HFFc6 (cell line): ENCODE measurements around the gene MSMO1. TPM values are rescaled to one million over a fixed set of nuclear protein-coding genes. Genes with fewer than 3 reads are reported as not detected.

Source experiments
- DNase-seq: peaks from one replicate; pipeline ENCODE4 v3.0.0-alpha.2; 2018
- H3K27ac Mint-ChIP-seq: 2 replicates; pipeline ENCODE4 v1.8.0; 2020; ENCODE audit warnings: mild to moderate bottlenecking, mixed read lengths
- H3K27me3 Mint-ChIP-seq: 2 replicates; pipeline ENCODE4 v1.8.0; 2021; ENCODE audit warnings: mild to moderate bottlenecking, moderate library complexity, mixed read lengths; ENCODE audit not compliant: insufficient read depth
- H3K36me3 Mint-ChIP-seq: 2 replicates; pipeline ENCODE4 v1.8.0; 2021; ENCODE audit warnings: low read depth, mixed read lengths
- H3K4me1 Mint-ChIP-seq: 2 replicates; pipeline ENCODE4 v1.8.0; 2020; ENCODE audit warnings: low read depth, mixed read lengths
- H3K4me3 Mint-ChIP-seq: 2 replicates; pipeline ENCODE4 v1.8.0; 2020; ENCODE audit warnings: mild to moderate bottlenecking, moderate library complexity, mixed read lengths
- H3K9me3 Mint-ChIP-seq: 2 replicates; pipeline ENCODE4 v1.8.0; 2020; ENCODE audit warnings: mild to moderate bottlenecking, mixed read lengths
- total RNA-seq, 6 experiments: library from RNA; stranded (reverse); fragmentation: NEBNext Ultra II Directional; extraction: Animal tissue kit (Norgen Biotek cat#: 25700); gene quantifications; 2 replicates in 1 of 6; 3 replicates in 5 of 6; pipeline ENCODE4 v1.2.3, GENCODE V29; 2021
- TF ChIP-seq, protein P1 (sequence below): fragments of 200-600 bp; sonication (generic); IDR thresholded peaks from 2 replicates; pipeline ENCODE4 v1.5.0; 2021; ENCODE audit warnings: antibody characterized with exemption, mild to moderate bottlenecking

Gene MSMO1
- total RNA-seq, 6 experiments from 2014 or later: 23.8 to 27.9 (median 25.6) TPM

DNA sequence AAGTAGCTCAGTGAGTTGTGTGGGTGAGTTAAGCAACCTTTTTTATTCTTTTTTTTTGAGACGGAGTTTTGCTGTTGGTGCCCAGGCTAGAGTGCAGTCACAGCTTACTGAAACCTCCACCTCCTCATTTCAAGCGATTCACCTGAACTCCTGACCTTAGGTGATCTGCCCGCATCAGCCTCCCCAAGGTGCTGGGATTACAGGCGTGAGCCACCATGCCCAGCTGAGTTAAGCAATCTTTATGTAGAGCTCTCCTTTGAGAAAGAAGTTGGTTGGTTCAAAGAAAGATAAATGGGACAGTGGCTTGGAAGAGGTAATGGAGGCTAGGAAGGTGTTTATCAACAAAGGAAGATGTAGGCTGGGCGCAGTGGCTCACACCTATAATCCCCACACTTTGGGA lies 3.2 kb downstream of the MSMO1 start:
- H3K36me3 Mint-ChIP-seq: peaks cover 11% of the 10 kb centered on the region; the same call in 1 of the 2 replicates
- TF ChIP-seq, protein P1, sequence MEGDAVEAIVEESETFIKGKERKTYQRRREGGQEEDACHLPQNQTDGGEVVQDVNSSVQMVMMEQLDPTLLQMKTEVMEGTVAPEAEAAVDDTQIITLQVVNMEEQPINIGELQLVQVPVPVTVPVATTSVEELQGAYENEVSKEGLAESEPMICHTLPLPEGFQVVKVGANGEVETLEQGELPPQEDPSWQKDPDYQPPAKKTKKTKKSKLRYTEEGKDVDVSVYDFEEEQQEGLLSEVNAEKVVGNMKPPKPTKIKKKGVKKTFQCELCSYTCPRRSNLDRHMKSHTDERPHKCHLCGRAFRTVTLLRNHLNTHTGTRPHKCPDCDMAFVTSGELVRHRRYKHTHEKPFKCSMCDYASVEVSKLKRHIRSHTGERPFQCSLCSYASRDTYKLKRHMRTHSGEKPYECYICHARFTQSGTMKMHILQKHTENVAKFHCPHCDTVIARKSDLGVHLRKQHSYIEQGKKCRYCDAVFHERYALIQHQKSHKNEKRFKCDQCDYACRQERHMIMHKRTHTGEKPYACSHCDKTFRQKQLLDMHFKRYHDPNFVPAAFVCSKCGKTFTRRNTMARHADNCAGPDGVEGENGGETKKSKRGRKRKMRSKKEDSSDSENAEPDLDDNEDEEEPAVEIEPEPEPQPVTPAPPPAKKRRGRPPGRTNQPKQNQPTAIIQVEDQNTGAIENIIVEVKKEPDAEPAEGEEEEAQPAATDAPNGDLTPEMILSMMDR: no peak
- H3K27ac Mint-ChIP-seq: no peak overlapping the region
- H3K27me3 Mint-ChIP-seq: no peaks in the 10 kb centered on the region
- H3K9me3 Mint-ChIP-seq: peaks cover 2% of the 10 kb centered on the region
- no peak overlapping the region for H3K4me3 Mint-ChIP-seq
- no peak for DNase-seq
- peaks cover 35% of the 10 kb centered on the region for H3K4me1 Mint-ChIP-seq

DNA sequence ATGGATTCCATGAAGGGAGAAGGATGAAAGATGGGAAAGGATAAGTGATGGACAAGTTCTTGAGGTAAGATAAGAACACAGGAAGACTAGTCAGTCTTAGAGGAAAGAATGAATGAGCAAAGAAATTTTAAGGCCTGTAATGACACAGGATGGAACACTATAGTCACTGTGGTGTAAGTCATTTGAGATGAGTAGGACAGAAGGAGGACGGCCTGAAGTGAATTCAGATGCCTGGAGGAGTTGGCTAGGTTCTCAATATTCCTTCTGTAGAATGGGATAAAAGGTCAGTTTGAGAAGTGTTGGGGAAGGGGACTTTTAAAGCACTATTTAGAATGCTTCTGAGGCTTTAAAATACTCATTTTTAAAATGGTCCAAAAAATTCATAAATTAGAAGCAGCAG lies 3.9 kb downstream of the MSMO1 start:
- Mint-ChIP-seq H3K4me3 (no peak overlapping the region), H3K36me3 (peaks cover 9% of the 10 kb centered on the region; the same call in 1 of the 2 replicates), H3K27ac (no peak overlapping the region), H3K9me3 (no peaks in the 10 kb centered on the region), H3K27me3 (no peaks in the 10 kb centered on the region), H3K4me1 (peaks cover 28% of the 10 kb centered on the region)
- DNase-seq: no peak
- TF ChIP-seq, protein P1: no peak

DNA sequence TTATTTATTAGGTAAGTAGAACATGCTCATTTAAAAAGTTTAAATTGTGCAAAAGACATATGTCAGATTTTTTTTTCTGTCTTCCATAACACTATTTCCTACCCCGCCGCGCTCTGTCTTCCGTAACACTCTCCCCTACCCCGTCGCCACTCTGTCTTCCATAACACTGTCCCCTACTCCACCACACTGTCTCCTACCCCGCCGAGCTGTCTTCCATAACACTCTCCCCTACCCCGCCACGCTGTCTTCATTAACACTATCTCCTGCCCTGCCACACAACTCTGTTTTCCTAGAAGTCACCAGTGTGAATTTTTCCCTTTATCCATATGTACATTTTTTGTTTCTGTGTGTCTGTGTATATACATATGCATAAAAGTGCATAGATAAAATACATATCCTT lies 4.4 kb downstream of the MSMO1 start:
- Mint-ChIP-seq H3K4me3 (no peak overlapping the region), H3K27ac (no peak overlapping the region), H3K27me3 (no peaks in the 10 kb centered on the region), H3K4me1 (peaks cover 26% of the 10 kb centered on the region), H3K9me3 (no peaks in the 10 kb centered on the region), H3K36me3 (peaks cover 9% of the 10 kb centered on the region; the same call in 1 of the 2 replicates)
- TF ChIP-seq, protein P1: no peak
- no peak for DNase-seq

DNA sequence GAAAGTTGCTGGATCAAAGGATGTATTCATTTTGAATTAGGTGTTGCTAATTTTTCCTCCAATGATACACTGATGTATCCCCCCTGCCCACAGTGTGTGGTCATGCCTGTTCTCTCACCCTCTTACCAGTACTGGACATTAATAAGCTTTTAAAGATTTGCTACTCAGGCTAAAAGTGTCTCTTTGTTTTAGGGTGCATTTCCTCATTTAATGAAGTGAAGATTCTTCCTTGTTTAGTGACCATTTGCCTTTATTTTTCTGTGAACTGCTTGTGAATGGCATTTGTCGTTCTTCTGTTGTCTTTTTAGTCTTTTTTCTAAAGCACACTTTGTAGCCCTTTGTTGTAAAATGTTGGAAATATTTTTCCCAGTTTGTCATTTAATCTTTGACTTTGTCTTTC lies 5.0 kb downstream of the MSMO1 start:
- no peak overlapping the region for H3K4me3 Mint-ChIP-seq
- no peak overlapping the region for H3K27ac Mint-ChIP-seq
- no peaks in the 10 kb centered on the region for H3K27me3 Mint-ChIP-seq
- no peak for DNase-seq
- TF ChIP-seq, protein P1: no peak
- peaks cover 26% of the 10 kb centered on the region for H3K4me1 Mint-ChIP-seq
- H3K36me3 Mint-ChIP-seq: peaks cover 9% of the 10 kb centered on the region; the same call in 1 of the 2 replicates
- H3K9me3 Mint-ChIP-seq: no peaks in the 10 kb centered on the region

DNA sequence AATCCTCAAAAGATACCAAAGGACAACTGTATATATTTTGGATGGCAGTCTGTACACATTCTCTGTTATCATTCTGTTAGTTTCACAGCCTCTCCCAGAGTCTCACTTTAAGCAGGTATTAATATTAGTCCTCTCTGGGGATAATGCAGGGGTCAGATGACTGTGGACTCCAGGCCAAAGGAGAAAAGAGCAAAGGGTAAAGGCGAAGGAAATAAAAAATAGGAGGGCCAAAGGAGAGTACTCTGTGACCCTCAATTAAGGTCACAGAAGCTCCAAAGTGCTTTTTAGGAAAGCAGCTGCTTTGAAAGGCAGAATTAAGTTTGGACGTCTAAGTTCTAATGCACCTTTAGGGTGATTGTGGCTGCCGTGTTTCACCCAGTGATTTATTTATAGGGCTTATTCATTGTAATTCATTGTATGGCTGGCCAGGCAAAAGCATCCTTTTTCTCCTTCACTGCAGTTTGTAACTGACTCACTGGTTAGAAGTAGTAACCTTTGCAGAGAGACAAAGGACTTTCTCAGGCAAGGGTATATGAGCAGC lies 7.8 kb downstream of the MSMO1 start:
- Mint-ChIP-seq H3K9me3 (no peaks in the 10 kb centered on the region), H3K4me3 (no peak overlapping the region), H3K27me3 (no peaks in the 10 kb centered on the region), H3K4me1 (peaks cover 26% of the 10 kb centered on the region), H3K27ac (no peak overlapping the region), H3K36me3 (peaks cover 9% of the 10 kb centered on the region; the same call in 1 of the 2 replicates)
- TF ChIP-seq, protein P1: no peak
- DNase-seq: no peak
